Endothelial cell of umbilical vein (primary cell): ENCODE measurements around the gene TMC4. TPM values are rescaled to one million over a fixed set of nuclear protein-coding genes. Genes with fewer than 3 reads are reported as not detected.

ENCODE experiments used
- BruUV-seq: library from RNA; stranded (reverse); fragments of 400-500 nt; replicated peaks from 2 replicates; lab custom pipeline; 2021; lab: Mats Ljungman, UMichigan
- CTCF ChIA-PET: fragments of 300-600, 350-600 bp; sonication (Branson Sonifier 250); formaldehyde crosslinking; loops from one replicate; lab custom pipeline; 2021; ENCODE audit warnings: antibody characterized with exemption, inconsistent platforms; lab: Charles Lee
- POLR2A ChIA-PET: fragments of 300-600, 350-600 bp; sonication (Branson Sonifier 250); formaldehyde crosslinking; loops from one replicate; lab custom pipeline; 2021; ENCODE audit warnings: antibody characterized with exemption, inconsistent platforms; lab: Charles Lee
- DNase-seq: peaks from one replicate; pipeline ENCODE4 v3.0.0-alpha.2; 2011; ENCODE audit warnings: low read depth, low spot score
- FAIRE-seq: peaks from 2 replicates; lab custom pipeline; 2011; peaks lifted over from hg19 to GRCh38; lab: Jason Lieb, UNC
- H2AFZ ChIP-seq: 2 replicates; pipeline ENCODE4 v1.6.0; 2012; ENCODE audit warnings: low read depth, low read length, control low read depth, inconsistent platforms
- H3K27ac ChIP-seq: 2 replicates; pipeline ENCODE4 v1.5.1; 2011; ENCODE audit warnings: low read depth, mild to moderate bottlenecking, control low read depth, low read length, moderate library complexity; ENCODE audit not compliant: insufficient read depth
- H3K27me3 ChIP-seq, 2 experiments: 2 replicates each; pipeline versions ENCODE4 v1.6.0 to v1.6.1; 2011; ENCODE audit warnings: low read length in 2 of 2, mixed read lengths in 1 of 2; ENCODE audit not compliant: control insufficient read depth in 2 of 2, insufficient read depth in 2 of 2
- H3K36me3 ChIP-seq, 2 experiments: 2 replicates in 1 of 2; 3 replicates in 1 of 2; pipeline ENCODE4 v1.5.1; 2011; ENCODE audit warnings: low read length in 2 of 2, mild to moderate bottlenecking in 1 of 2, moderate library complexity in 1 of 2; ENCODE audit not compliant: control insufficient read depth in 2 of 2, insufficient read depth in 2 of 2; ENCODE audit errors: extremely low read depth in 1 of 2
- H3K4me1 ChIP-seq: 3 replicates; pipeline ENCODE4 v1.5.1; 2011; ENCODE audit warnings: mild to moderate bottlenecking, low read length; ENCODE audit not compliant: control insufficient read depth, insufficient read depth; ENCODE audit errors: extremely low read depth
- H3K4me2 ChIP-seq: 2 replicates; pipeline ENCODE4 v1.6.1; 2011; ENCODE audit warnings: low read length, control low read depth, mixed read lengths; ENCODE audit not compliant: insufficient read depth
- H3K4me3 ChIP-seq, 3 experiments: fragments of 200-600 bp in 1 of 3; sonication (generic), shearing (Covaris generic) in 1 of 3; replicated peaks in 1 of 3; 2 replicates each; pipeline ENCODE4 v1.5.1; 2011 to 2016; ENCODE audit warnings: control low read depth in 3 of 3, low read length in 3 of 3, mild to moderate bottlenecking in 2 of 3, inconsistent platforms in 1 of 3, low read depth in 1 of 3, moderate library complexity in 1 of 3; ENCODE audit not compliant: insufficient read depth in 1 of 3
- H3K79me2 ChIP-seq: 2 replicates; pipeline ENCODE4 v1.6.0; 2012; ENCODE audit warnings: low read length, inconsistent platforms; ENCODE audit not compliant: control insufficient read depth, insufficient read depth
- H3K9ac ChIP-seq: replicated peaks from 2 replicates; pipeline ENCODE3; 2011; ENCODE audit warnings: low read length, control low read depth; ENCODE audit not compliant: insufficient read depth; ENCODE audit errors: extremely low read depth
- H3K9me1 ChIP-seq: replicated peaks from 3 replicates; pipeline ENCODE4 v1.6.0; 2011; ENCODE audit warnings: mild to moderate bottlenecking, low read length; ENCODE audit not compliant: control insufficient read depth, insufficient read depth; ENCODE audit errors: extremely low read depth
- H3K9me3 ChIP-seq: replicated peaks from 2 replicates; pipeline ENCODE4 v1.5.1; 2012; ENCODE audit warnings: low read length, inconsistent platforms; ENCODE audit not compliant: control insufficient read depth, insufficient read depth
- H4K20me1 ChIP-seq: replicated peaks from 2 replicates; pipeline ENCODE3; 2011; ENCODE audit warnings: mild to moderate bottlenecking, low read length; ENCODE audit not compliant: control insufficient read depth, insufficient read depth; ENCODE audit errors: extremely low read depth
- EZH2 ChIP-seq: IDR thresholded peaks from 2 replicates; pipeline ENCODE4 v1.6.1; 2012; ENCODE audit warnings: borderline replicate concordance, low read depth, mild to moderate bottlenecking, moderate library complexity, low read length, inconsistent platforms; ENCODE audit not compliant: severe bottlenecking
- FOS ChIP-seq: IDR thresholded peaks from 2 replicates; pipeline ENCODE4 v1.6.1; 2011; ENCODE audit warnings: mild to moderate bottlenecking, low read length, moderate library complexity, borderline replicate concordance; ENCODE audit not compliant: insufficient read depth
- GATA2 ChIP-seq: IDR thresholded peaks from 2 replicates; pipeline ENCODE4 v1.7.0; 2011; ENCODE audit warnings: low read depth, mild to moderate bottlenecking, moderate library complexity, mixed read lengths, low read length; ENCODE audit not compliant: insufficient read length, insufficient read depth
- JUN ChIP-seq: IDR thresholded peaks from 2 replicates; pipeline ENCODE4 v1.6.1; 2011; ENCODE audit warnings: borderline replicate concordance, low read depth; ENCODE audit not compliant: insufficient read length, insufficient read depth
- MYC ChIP-seq: IDR thresholded peaks from one replicate; pipeline ENCODE4 v1.6.1; 2011; ENCODE audit warnings: mild to moderate bottlenecking, low read depth, low read length
- POLR2A ChIP-seq: IDR thresholded peaks from 2 replicates; pipeline ENCODE4 v1.6.1; 2012; ENCODE audit warnings: low read depth, mild to moderate bottlenecking, control low read depth, low read length
- dilution Hi-C: fragments of 300-500 bp; cut with MboI; formaldehyde crosslinking; loops from one replicate; pipeline ENCODE4 v1.15.0; 2019; ENCODE audit warnings: low sequenced_read_pairs; ENCODE audit not compliant: extremely low pct_ligation_motif_present
- intact Hi-C: fragments of 100-400 bp; cut with micrococcal nuclease; formaldehyde crosslinking; loops from one replicate; pipeline ENCODE4 v1.10.0; 2022
- polyA plus RNA-seq, 4 experiments: library from polyadenylated mRNA; depleted of rRNA in 3 of 4; stranded (reverse) in 3 of 4; unstranded in 1 of 4; fragments of >200 nt; gene quantifications; 2 replicates each; pipeline versions ENCODE4 v1.2.1 to v1.2.3, GENCODE V29; 2011 to 2012; ENCODE audit warnings: missing spikeins in 1 of 4
- total RNA-seq: library from RNA; stranded (reverse); gene quantifications from 2 replicates; pipeline ENCODE4 v1.2.3, GENCODE V29; 2021
- TF ChIP-seq, protein P1 (sequence below): IDR thresholded peaks from 2 replicates; pipeline ENCODE4 v1.6.1; 2011; ENCODE audit not compliant: insufficient read depth, insufficient read length

The TMC4 gene
- total and polyA plus RNA-seq, 2 donors (not counting 3 experiments of a cell fraction or from before 2014, with no cell fraction given), result 0.71 to 1.7 TPM

GRCh38 chr19:54206030-54206830, 33.3 kb upstream of the TMC4 start:
- ChIA-PET POLR2A (interaction anchor here (0.8 to 1.1 kb wide), 2 partner anchors 15 to 16 kb away, joined by 3 read pairs; partner anchors contain the start of gene TSEN34), CTCF (interaction anchor here (0.6 to 1.2 kb wide), 2 partner anchors 17 to 38 kb away, joined by 3 read pairs; partner anchors contain the start of gene MBOAT7)
- DNase-seq, result no peak
- Histone ChIP-seq H3K4me2 (no peak overlapping the region), H3K9ac (no peak overlapping the region), H4K20me1 (peaks cover 3% of the 10 kb centered on the region), H3K27ac (no peak overlapping the region), H2AFZ (no peak overlapping the region), H3K9me1 (no peaks in the 10 kb centered on the region), H3K27me3 (no peaks in the 10 kb centered on the region), H3K9me3 (no peaks in the 10 kb centered on the region), H3K4me1 (peaks cover 59% of the 10 kb centered on the region), H3K4me3 (no peak overlapping the region), H3K36me3 (peaks cover 42 to 53% of the 10 kb centered on the region in 2 experiments), H3K79me2 (peaks cover 75% of the 10 kb centered on the region)
- intact Hi-C loops, result no loop called here
- TF ChIP-seq JUN, result no peak
- no peak for TF ChIP-seq POLR2A
- TF ChIP-seq, protein P1, sequence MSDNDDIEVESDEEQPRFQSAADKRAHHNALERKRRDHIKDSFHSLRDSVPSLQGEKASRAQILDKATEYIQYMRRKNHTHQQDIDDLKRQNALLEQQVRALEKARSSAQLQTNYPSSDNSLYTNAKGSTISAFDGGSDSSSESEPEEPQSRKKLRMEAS, result no peak
- BruUV-seq, result no TSS peak
- FAIRE-seq, result no peak
- dilution Hi-C loops, result no loop called here

GRCh38 chr19:54204767-54205468, 32.0 kb upstream of the TMC4 start:
- Histone ChIP-seq H3K9ac (peak overlapping the region; percentile 12), H3K27me3 (no peaks in the 10 kb centered on the region), H2AFZ (no peak overlapping the region), H3K4me3 (peak overlapping the region in 1 of 3 experiments; percentile 97), H3K9me1 (no peaks in the 10 kb centered on the region), H3K4me2 (peak overlapping the region; percentile 96), H3K9me3 (no peaks in the 10 kb centered on the region), H3K36me3 (peaks cover 42 to 53% of the 10 kb centered on the region in 2 experiments), H3K4me1 (peaks cover 55% of the 10 kb centered on the region), H4K20me1 (peaks cover 3% of the 10 kb centered on the region), H3K27ac (no peak overlapping the region), H3K79me2 (peaks cover 76% of the 10 kb centered on the region)
- no peak for TF ChIP-seq EZH2
- no peak for TF ChIP-seq FOS
- peak; percentile 9 for TF ChIP-seq POLR2A
- TF ChIP-seq GATA2, result no peak
- TF ChIP-seq MYC, result no peak
- no peak for TF ChIP-seq JUN
- DNase-seq, result no peak
- intact Hi-C loops, result loop anchor here (5.0 kb wide), 2 partner anchors 43 to 242 kb away; partner anchors contain the start of gene LENG8
- POLR2A ChIA-PET, result interaction anchor here (1.1 kb wide), 1 partner anchor 14 kb away, joined by 3 read pairs; the partner anchor contains the start of gene TSEN34
- BruUV-seq, result no TSS peak
- dilution Hi-C loops, result no loop called here
- FAIRE-seq, result peak; percentile 8
- CTCF ChIA-PET, result interaction anchor here (0.5 to 1.9 kb wide), 6 partner anchors 14 to 92 kb away, joined by 3 to 6 read pairs (median 4); partner anchors contain the start of genes MBOAT7 and TSEN34
